BLaER1 treated with 17β-estradiol and CSF1 and Interleukin-3, amounts not matched to agents 10 nM and 100 nM (cell line): Measurements from ENCODE around the gene FAM200C.
"Not testable (repeated sequence)": the region's sequence is repeated elsewhere in the genome, so short reads cannot be mapped to it uniquely, and the experiment has no call there.

Experiments
- H3K27ac ChIP-seq, 11 experiments: shearing (Covaris generic); formaldehyde crosslinking; 2 replicates each; pipeline ENCODE4 v1.8.1; 2022
- H3K27me3 ChIP-seq, 11 experiments: shearing (Covaris generic); formaldehyde crosslinking; 2 replicates each; pipeline ENCODE4 v1.8.1; 2022
- H3K36me3 ChIP-seq, 11 experiments: shearing (Covaris generic); formaldehyde crosslinking; 2 replicates each; pipeline ENCODE4 v1.8.1; 2022
- H3K4me1 ChIP-seq, 10 experiments: shearing (Covaris generic); formaldehyde crosslinking; 2 replicates each; pipeline ENCODE4 v1.8.1; 2022
- H3K4me2 ChIP-seq, 11 experiments: shearing (Covaris generic); formaldehyde crosslinking; 2 replicates each; pipeline ENCODE4 v1.8.1; 2022
- H3K4me3 ChIP-seq, 10 experiments: shearing (Covaris generic); formaldehyde crosslinking; 2 replicates each; pipeline ENCODE4 v1.8.1; 2022
- H3K9ac ChIP-seq, 11 experiments: shearing (Covaris generic); formaldehyde crosslinking; 2 replicates each; pipeline ENCODE4 v1.8.1; 2022
- H3K9me3 ChIP-seq, 11 experiments: shearing (Covaris generic); formaldehyde crosslinking; replicated peaks in 1 of 11; 2 replicates each; pipeline ENCODE4 v1.8.1; 2022
- H4K20me1 ChIP-seq, 11 experiments: shearing (Covaris generic); formaldehyde crosslinking; 2 replicates each; pipeline ENCODE4 v1.8.1; 2022
- Cebpa-rat ChIP-seq, 11 experiments: shearing (Covaris generic); IDR thresholded peaks; 2 replicates each; pipeline ENCODE4 v1.8.1; 2022

FAM200C gene

GRCh38 chr5:160439205-160439600 lies 39.3 kb upstream of the FAM200C start:
- peaks cover 60 to 82% (median 73%) of the 10 kb centered on the region in 10 experiments for H3K4me1 ChIP-seq
- H3K27ac ChIP-seq = peak overlapping the region; percentile 9 to 73 (median 39); a peak in 17 of 22 replicates
- H3K27me3 ChIP-seq = no peaks in the 10 kb centered on the region
- TF ChIP-seq Cebpa-rat (IDR thresholded peaks at IDR 0.05) = no peak
- H4K20me1 ChIP-seq = no peaks in the 10 kb centered on the region
- H3K9ac ChIP-seq = peak overlapping the region; percentile 32 to 79 (median 56); a peak in 19 of 22 replicates
- peak overlapping the region; percentile 76 to 99 (median 87) for H3K4me2 ChIP-seq
- H3K4me3 ChIP-seq = peak overlapping the region; percentile 23 to 63 (median 44); a peak in 19 of 20 replicates
- H3K9me3 ChIP-seq = no peaks in the 10 kb centered on the region
- no peaks in the 10 kb centered on the region for H3K36me3 ChIP-seq

DNA sequence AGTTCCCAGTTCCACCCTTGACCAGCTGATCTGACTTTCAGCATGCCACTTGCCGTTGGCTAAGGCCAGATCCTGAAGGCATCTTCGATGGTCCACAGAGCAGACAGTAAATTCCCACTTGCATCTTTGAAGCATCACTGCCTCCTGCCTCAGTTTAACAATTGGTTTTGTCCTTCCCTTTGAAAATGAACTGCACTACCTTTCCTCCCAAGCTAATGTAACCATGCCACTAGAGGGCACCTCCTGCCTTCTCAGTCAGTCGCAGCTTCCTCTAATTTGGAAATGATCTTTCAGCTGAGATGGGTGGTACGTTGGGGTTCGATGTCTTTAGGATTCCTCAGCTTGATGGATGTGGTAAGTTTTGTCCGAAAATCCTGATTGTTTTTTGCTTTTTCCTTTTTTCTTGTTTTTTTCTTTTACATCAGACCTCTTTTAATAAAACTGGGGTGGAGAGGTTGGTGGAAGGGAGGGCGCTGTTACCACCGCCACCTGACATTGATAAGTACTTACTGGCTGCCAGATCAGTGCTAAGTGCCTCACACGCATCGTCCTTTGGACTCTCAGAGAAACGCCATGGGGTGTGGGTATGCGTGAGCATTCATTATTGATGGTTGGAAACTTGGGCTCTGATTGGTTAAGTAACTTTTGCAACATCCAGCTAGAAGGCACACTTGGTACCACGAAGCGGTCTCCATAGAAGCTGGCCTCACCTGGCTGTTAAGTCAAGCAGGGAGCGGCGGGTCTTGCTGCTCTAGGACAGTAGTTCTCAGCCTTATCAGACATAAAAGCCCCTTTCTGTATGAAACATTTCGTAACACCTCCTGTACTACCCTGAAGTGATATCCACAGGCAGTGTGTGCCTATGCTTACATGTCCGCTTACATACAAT lies 38.7 kb upstream of the FAM200C start:
- H3K4me3 ChIP-seq = peak overlapping the region; percentile 23 to 63 (median 44); a peak in 19 of 20 replicates
- peak overlapping the region; percentile 32 to 79 (median 56); a peak in 20 of 22 replicates for H3K9ac ChIP-seq
- H3K27me3 ChIP-seq = no peaks in the 10 kb centered on the region
- H3K36me3 ChIP-seq = no peaks in the 10 kb centered on the region
- no peak for TF ChIP-seq Cebpa-rat (IDR thresholded peaks at IDR 0.05)
- peak overlapping the region; percentile 76 to 99 (median 87) for H3K4me2 ChIP-seq
- 0 out of 22 replicates have a peak, but pooled peaks cover 0 to 3% (median 0%) of the 10 kb centered on the region in 11 experiments for H4K20me1 ChIP-seq
- H3K27ac ChIP-seq = peak overlapping the region; percentile 9 to 73 (median 39); a peak in 14 of 22 replicates
- H3K9me3 ChIP-seq = no peaks in the 10 kb centered on the region
- peaks cover 67 to 88% (median 79%) of the 10 kb centered on the region in 10 experiments for H3K4me1 ChIP-seq

- Histone ChIP-seq H4K20me1 (0 out of 22 replicates have a peak, but pooled peaks cover 0 to 5% (median 0%) of the 10 kb centered on the region in 11 experiments), H3K4me3 (no peak overlapping the region), H3K27me3 (no peaks in the 10 kb centered on the region), H3K4me2 (peak overlapping the region; percentile 14 to 87 (median 55); a peak in 21 of 22 replicates), H3K9me3 (no peaks in the 10 kb centered on the region), H3K36me3 (no peaks in the 10 kb centered on the region), H3K9ac (no peak overlapping the region), H3K4me1 (peaks cover 77 to 94% (median 81%) of the 10 kb centered on the region in 10 experiments), H3K27ac (no peak overlapping the region)
- no peak for TF ChIP-seq Cebpa-rat (IDR thresholded peaks at IDR 0.05)
Measured at GRCh38 chr5:160437271-160437670, 37.4 kb upstream of the FAM200C start.

DNA sequence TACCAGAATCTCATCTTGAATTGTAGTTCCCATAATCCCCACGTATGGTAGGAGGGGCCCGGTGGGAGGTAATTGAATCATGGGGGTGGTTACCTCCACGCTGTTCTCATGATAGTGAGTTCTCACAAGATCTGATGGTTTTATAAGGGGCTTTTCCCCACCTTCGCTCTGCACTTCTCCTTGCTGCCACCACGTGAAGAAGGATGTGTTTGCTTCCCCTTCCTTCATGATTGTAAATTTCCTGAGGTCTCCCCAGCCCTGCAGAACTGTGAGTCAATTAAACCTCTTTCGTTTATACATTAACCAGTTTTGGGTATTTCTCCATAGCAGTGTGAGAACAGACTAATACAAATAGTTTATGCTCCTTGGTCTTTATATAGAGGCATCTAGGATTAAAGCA lies 36.8 kb upstream of the FAM200C start:
- not testable (repeated sequence) for H3K27ac ChIP-seq, H3K36me3 ChIP-seq, H3K9ac ChIP-seq, H3K4me3 ChIP-seq, H3K9me3 ChIP-seq, H3K27me3 ChIP-seq, H4K20me1 ChIP-seq
- H3K4me2 ChIP-seq = peak overlapping the region; percentile 14 to 87 (median 55); a peak in 21 of 22 replicates
- H3K4me1 ChIP-seq = peaks cover 71 to 96% (median 84%) of the 10 kb centered on the region in 10 experiments

GRCh38 chr5:160436017-160436416 lies 36.2 kb upstream of the FAM200C start:
- peaks cover 0 to 4% (median 0%) of the 10 kb centered on the region in 11 experiments; a peak in 2 of 22 replicates for H3K36me3 ChIP-seq
- no peak overlapping the region for H3K27ac ChIP-seq
- H3K9me3 ChIP-seq = no peaks in the 10 kb centered on the region
- peak overlapping the region; percentile 14 to 87 (median 55); a peak in 21 of 22 replicates for H3K4me2 ChIP-seq
- 0 out of 22 replicates have a peak, but pooled peaks cover 0 to 5% (median 0%) of the 10 kb centered on the region in 11 experiments for H4K20me1 ChIP-seq
- H3K27me3 ChIP-seq = no peaks in the 10 kb centered on the region
- TF ChIP-seq Cebpa-rat (IDR thresholded peaks at IDR 0.05) = no peak
- no peak overlapping the region for H3K4me3 ChIP-seq
- peaks cover 65 to 95% (median 81%) of the 10 kb centered on the region in 10 experiments for H3K4me1 ChIP-seq
- H3K9ac ChIP-seq = no peak overlapping the region

DNA sequence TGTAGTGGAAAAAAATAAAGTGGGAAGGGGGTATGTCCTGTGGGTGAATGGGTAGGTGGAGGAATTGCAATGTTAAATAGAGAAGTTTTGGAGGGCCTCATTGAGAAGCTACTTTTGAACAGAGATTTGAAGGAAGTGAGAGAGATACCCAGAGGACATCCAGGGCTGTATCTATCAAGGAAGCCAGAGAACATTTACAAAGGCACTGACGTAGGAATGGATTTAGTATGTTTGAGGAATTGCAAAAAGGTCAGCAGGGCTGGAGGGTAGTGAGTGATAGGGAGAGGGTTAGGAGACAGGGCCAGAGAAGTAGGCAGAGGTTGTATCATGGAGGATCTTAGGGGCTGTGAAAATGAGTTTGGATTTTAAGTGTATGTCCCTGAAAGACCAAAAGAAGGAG lies 35.7 kb upstream of the FAM200C start:
- peaks cover 60 to 94% (median 79%) of the 10 kb centered on the region in 10 experiments for H3K4me1 ChIP-seq
- 0 out of 22 replicates have a peak, but pooled peaks cover 0 to 5% (median 0%) of the 10 kb centered on the region in 11 experiments for H4K20me1 ChIP-seq
- no peak overlapping the region for H3K9ac ChIP-seq
- H3K27ac ChIP-seq = no peak overlapping the region
- no peaks in the 10 kb centered on the region for H3K9me3 ChIP-seq
- H3K4me2 ChIP-seq = peak overlapping the region; percentile 14 to 87 (median 55); a peak in 21 of 22 replicates
- no peaks in the 10 kb centered on the region for H3K27me3 ChIP-seq
- H3K4me3 ChIP-seq = no peak overlapping the region
- TF ChIP-seq Cebpa-rat (IDR thresholded peaks at IDR 0.05) = no peak
- peaks cover 0 to 6% (median under 1%) of the 10 kb centered on the region in 11 experiments; a peak in 4 of 22 replicates for H3K36me3 ChIP-seq

GRCh38 chr5:160434022-160434531 lies 34.2 kb upstream of the FAM200C start:
- peaks cover 49 to 80% (median 67%) of the 10 kb centered on the region in 10 experiments for H3K4me1 ChIP-seq
- H3K4me2 ChIP-seq = peak overlapping the region; percentile 70 to 93 (median 84)
- no peak for TF ChIP-seq Cebpa-rat (IDR thresholded peaks at IDR 0.05)
- H4K20me1 ChIP-seq = 0 out of 22 replicates have a peak, but pooled peaks cover 0 to 5% (median 0%) of the 10 kb centered on the region in 11 experiments
- no peaks in the 10 kb centered on the region for H3K9me3 ChIP-seq
- H3K27me3 ChIP-seq = no peaks in the 10 kb centered on the region
- peak overlapping the region in 3 of 11 experiments; percentile 4 to 52 (median 15); a peak in 2 of 22 replicates for H3K9ac ChIP-seq
- H3K27ac ChIP-seq = peak overlapping the region in 1 of 11 experiments; percentile 33; a peak in 3 of 22 replicates
- H3K36me3 ChIP-seq = peaks cover 0 to 20% (median 14%) of the 10 kb centered on the region in 11 experiments; a peak in 18 of 22 replicates
- H3K4me3 ChIP-seq = peak overlapping the region in 1 of 10 experiments; percentile 10; a peak in 1 of 20 replicates

GRCh38 chr5:160432787-160433186 lies 32.9 kb upstream of the FAM200C start:
- Histone ChIP-seq H3K4me2 (peak overlapping the region in 10 of 11 experiments; percentile 70 to 93 (median 84); a peak in 19 of 22 replicates), H3K27ac (no peak overlapping the region), H3K9ac (no peak overlapping the region; a peak in 1 of 22 replicates), H3K36me3 (peaks cover 3 to 33% (median 27%) of the 10 kb centered on the region in 11 experiments; a peak in 20 of 22 replicates), H3K4me1 (peaks cover 45 to 70% (median 59%) of the 10 kb centered on the region in 10 experiments), H3K4me3 (no peak overlapping the region), H3K27me3 (no peaks in the 10 kb centered on the region), H4K20me1 (0 out of 22 replicates have a peak, but pooled peaks cover 0 to 5% (median 0%) of the 10 kb centered on the region in 11 experiments), H3K9me3 (no peaks in the 10 kb centered on the region)
- TF ChIP-seq Cebpa-rat (IDR thresholded peaks at IDR 0.05) = no peak
